GM23338 (cell line): ENCODE results near the gene UST. TPM values are rescaled to one million over a fixed set of nuclear protein-coding genes. Genes with fewer than 3 reads are reported as not detected.

Experiments
- ATAC-seq: fragments of 200-7000 bp; cut with Tn5 transposase; 3 replicates; pipeline ENCODE4 v1.9.1; 2020
- DNase-seq: peaks from one replicate; pipeline ENCODE4 v3.0.0-alpha.2; 2015; ENCODE audit warnings: low spot score
- H2AFZ ChIP-seq: fragments of 200-600 bp; sonication (generic); 2 replicates; pipeline ENCODE4 v1.8.0; 2016; ENCODE audit warnings: antibody characterized with exemption, mild to moderate bottlenecking, moderate library complexity
- H3F3A ChIP-seq: fragments of 200-600 bp; sonication (generic); replicated peaks from 2 replicates; pipeline ENCODE4 v1.8.0; 2017; ENCODE audit warnings: antibody characterized with exemption, mixed run types, low read depth
- H3K27ac ChIP-seq: fragments of 200-600 bp; sonication (generic); 2 replicates; pipeline ENCODE4 v1.6.1; 2016; ENCODE audit warnings: low read depth
- H3K27me3 ChIP-seq: fragments of 200-600 bp; sonication (generic); 2 replicates; pipeline ENCODE4 v1.8.0; 2016; ENCODE audit warnings: mild to moderate bottlenecking, mixed run types, moderate library complexity; ENCODE audit not compliant: insufficient read depth
- H3K36me3 ChIP-seq: fragments of 200-600 bp; sonication (generic); 2 replicates; pipeline ENCODE4 v1.8.0; 2016; ENCODE audit warnings: mild to moderate bottlenecking; ENCODE audit not compliant: insufficient read depth
- H3K4me1 ChIP-seq: fragments of 200-600 bp; sonication (generic); 2 replicates; pipeline ENCODE4 v1.8.0; 2016; ENCODE audit warnings: mild to moderate bottlenecking, moderate library complexity; ENCODE audit not compliant: insufficient read depth
- H3K4me2 ChIP-seq: fragments of 200-600 bp; sonication (generic); 2 replicates; pipeline ENCODE4 v1.7.1; 2017; ENCODE audit warnings: mixed run types
- H3K4me3 ChIP-seq: fragments of 200-600 bp; sonication (generic); 2 replicates; pipeline ENCODE4 v1.6.1; 2016; ENCODE audit warnings: mixed run types
- H3K79me2 ChIP-seq: fragments of 200-600 bp; sonication (generic); replicated peaks from 2 replicates; pipeline ENCODE4 v1.8.0; 2017; ENCODE audit warnings: mild to moderate bottlenecking; ENCODE audit not compliant: insufficient read depth
- H3K9me2 ChIP-seq: fragments of 200-600 bp; sonication (generic); 2 replicates; pipeline ENCODE4 v1.8.0; 2017; ENCODE audit not compliant: insufficient read depth
- H4K20me1 ChIP-seq: fragments of 200-600 bp; sonication (generic); replicated peaks from 2 replicates; pipeline ENCODE4 v1.8.0; 2017; ENCODE audit warnings: mild to moderate bottlenecking; ENCODE audit not compliant: insufficient read depth
- H3K27ac Mint-ChIP-seq: 2 replicates; pipeline ENCODE4 v1.8.0; 2020; ENCODE audit warnings: inconsistent platforms, mild to moderate bottlenecking, moderate library complexity, mixed read lengths
- H3K27me3 Mint-ChIP-seq: 3 replicates; pipeline ENCODE4 v1.8.0; 2022; ENCODE audit warnings: low read depth, mild to moderate bottlenecking, moderate library complexity, mixed read lengths, inconsistent platforms; ENCODE audit not compliant: insufficient read depth, poor library complexity
- H3K36me3 Mint-ChIP-seq: 3 replicates; pipeline ENCODE4 v1.8.0; 2021; ENCODE audit warnings: low read depth, mild to moderate bottlenecking, inconsistent platforms, moderate library complexity, mixed read lengths
- H3K4me1 Mint-ChIP-seq: 3 replicates; pipeline ENCODE4 v1.8.0; 2020; ENCODE audit warnings: mild to moderate bottlenecking, inconsistent platforms, mixed read lengths
- H3K4me3 Mint-ChIP-seq: 3 replicates; pipeline ENCODE4 v1.8.0; 2021; ENCODE audit warnings: moderate library complexity, mild to moderate bottlenecking, inconsistent platforms, mixed read lengths
- H3K9me3 Mint-ChIP-seq: 3 replicates; pipeline ENCODE4 v1.8.0; 2020; ENCODE audit warnings: moderate library complexity, mild to moderate bottlenecking, inconsistent platforms, mixed read lengths
- CREB1 ChIP-seq: fragments of 250-450 bp; sonication (Bioruptor Pico); IDR thresholded peaks from 2 replicates; pipeline ENCODE4 v1.5.0; 2020; ENCODE audit warnings: low read depth, mild to moderate bottlenecking, moderate library complexity
- EZH2 ChIP-seq: fragments of 200-600 bp; sonication (generic); IDR thresholded peaks from one replicate; pipeline ENCODE4 v1.8.0; 2017; ENCODE audit warnings: antibody characterized with exemption, mild to moderate bottlenecking, low read depth; ENCODE audit not compliant: unreplicated experiment
- EZH2phosphoT487 ChIP-seq: fragments of 200-600 bp; sonication (generic); IDR thresholded peaks from one replicate; pipeline ENCODE4 v1.8.1; 2018; ENCODE audit warnings: antibody characterized with exemption; ENCODE audit not compliant: unreplicated experiment
- JUNB ChIP-seq: IDR thresholded peaks from one replicate; pipeline ENCODE4 v1.6.1; 2016; ENCODE audit warnings: antibody characterized with exemption; ENCODE audit not compliant: unreplicated experiment
- NANOG ChIP-seq: IDR thresholded peaks from 2 replicates; pipeline ENCODE4 v1.6.1; 2016; ENCODE audit warnings: antibody characterized with exemption, borderline replicate concordance
- POLR2AphosphoS5 ChIP-seq: IDR thresholded peaks from 2 replicates; pipeline ENCODE4 v1.6.1; 2016; ENCODE audit warnings: antibody characterized with exemption, low read depth
- STAT1 ChIP-seq: IDR thresholded peaks from one replicate; pipeline ENCODE4 v1.6.1; 2016; ENCODE audit warnings: antibody characterized with exemption; ENCODE audit not compliant: unreplicated experiment
- ZNF114 ChIP-seq: fragments of 250-450 bp; sonication (Bioruptor Pico); IDR thresholded peaks from 2 replicates; pipeline ENCODE4 v1.5.0; 2020; ENCODE audit warnings: mild to moderate bottlenecking, moderate library complexity
- ZNF331 ChIP-seq: fragments of 250-450 bp; sonication (Bioruptor Pico); IDR thresholded peaks from 2 replicates; pipeline ENCODE4 v1.5.0; 2020; ENCODE audit warnings: low read depth, mild to moderate bottlenecking, moderate library complexity
- polyA plus RNA-seq: library from polyadenylated mRNA; unstranded; fragments of >200 nt; fragmentation: Nextera tagmentation; extraction: Ambion mirVana; gene quantifications from 2 replicates; pipeline ENCODE4 v1.2.1, GENCODE V29; 2016
- total RNA-seq: library from RNA; depleted of rRNA; stranded (reverse); fragments of >200 nt; shearing (Covaris generic); gene quantifications from 2 replicates; pipeline ENCODE4 v1.2.3, GENCODE V29; 2014
- TF ChIP-seq, protein P1 (sequence below): IDR thresholded peaks from 2 replicates; pipeline ENCODE4 v1.6.1; 2016; ENCODE audit warnings: antibody characterized with exemption
- TF ChIP-seq, protein P2 (sequence below), 2 experiments: fragments of 200-600 bp in 1 of 2; sonication (generic) in 1 of 2; conservative IDR thresholded peaks; 2 replicates each; pipeline versions ENCODE4 v1.5.1 to v1.6.1; 2016 to 2017; ENCODE audit warnings: antibody characterized with exemption in 2 of 2, low read depth in 2 of 2, mild to moderate bottlenecking in 2 of 2, moderate library complexity in 1 of 2
- TF ChIP-seq, protein P3 (sequence below): IDR thresholded peaks from one replicate; pipeline ENCODE4 v1.6.1; 2018; ENCODE audit warnings: antibody characterized with exemption; ENCODE audit not compliant: unreplicated experiment

The UST gene
- total and polyA plus RNA-seq, 2 experiments from 2014 or later: 12.6 to 33.0 TPM

DNA sequence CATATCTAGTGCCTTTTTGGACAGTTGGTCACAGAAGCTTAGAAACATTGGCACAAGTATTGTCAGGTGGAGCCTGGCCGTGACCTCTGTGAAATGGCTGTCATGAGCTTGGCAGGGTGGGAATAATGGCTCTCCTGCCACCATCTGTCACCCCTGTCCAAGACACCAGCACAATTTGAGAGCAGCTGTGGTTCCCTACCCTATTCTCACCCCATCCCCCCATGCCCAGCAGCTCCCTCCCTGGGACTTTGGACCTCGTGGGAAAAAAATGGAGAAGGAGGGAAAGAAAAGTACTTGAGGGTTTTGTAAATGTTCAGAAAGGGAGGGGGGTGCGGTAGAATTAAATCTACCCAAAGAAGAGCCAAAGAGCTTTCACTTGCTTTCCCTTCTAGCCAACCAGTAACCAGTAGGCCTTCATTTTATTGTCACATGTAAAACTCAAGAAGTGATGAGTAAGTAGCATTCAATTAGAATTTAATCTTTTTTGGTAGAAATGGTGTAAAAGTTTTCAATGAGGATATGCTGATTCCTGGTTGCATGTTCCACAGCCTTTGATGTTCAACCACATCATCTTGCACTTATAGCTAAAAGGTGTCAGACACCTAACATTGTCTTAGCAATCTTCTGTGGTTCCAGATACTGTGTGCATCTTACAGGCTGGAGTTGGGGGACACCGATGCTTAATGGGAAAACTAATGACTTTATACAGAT is 307.2 kb downstream of the UST start:
- no peak overlapping the region for H3K4me3 ChIP-seq
- TF ChIP-seq STAT1 (no peak), CREB1 (CRISPR knock-in tag) (no peak), NANOG (no peak), ZNF114 (CRISPR knock-in tag) (no peak), EZH2 (no peak), POLR2AphosphoS5 (no peak), JUNB (no peak)
- TF ChIP-seq, protein P1, sequence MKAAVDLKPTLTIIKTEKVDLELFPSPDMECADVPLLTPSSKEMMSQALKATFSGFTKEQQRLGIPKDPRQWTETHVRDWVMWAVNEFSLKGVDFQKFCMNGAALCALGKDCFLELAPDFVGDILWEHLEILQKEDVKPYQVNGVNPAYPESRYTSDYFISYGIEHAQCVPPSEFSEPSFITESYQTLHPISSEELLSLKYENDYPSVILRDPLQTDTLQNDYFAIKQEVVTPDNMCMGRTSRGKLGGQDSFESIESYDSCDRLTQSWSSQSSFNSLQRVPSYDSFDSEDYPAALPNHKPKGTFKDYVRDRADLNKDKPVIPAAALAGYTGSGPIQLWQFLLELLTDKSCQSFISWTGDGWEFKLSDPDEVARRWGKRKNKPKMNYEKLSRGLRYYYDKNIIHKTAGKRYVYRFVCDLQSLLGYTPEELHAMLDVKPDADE: no peak
- TF ChIP-seq, protein P2, sequence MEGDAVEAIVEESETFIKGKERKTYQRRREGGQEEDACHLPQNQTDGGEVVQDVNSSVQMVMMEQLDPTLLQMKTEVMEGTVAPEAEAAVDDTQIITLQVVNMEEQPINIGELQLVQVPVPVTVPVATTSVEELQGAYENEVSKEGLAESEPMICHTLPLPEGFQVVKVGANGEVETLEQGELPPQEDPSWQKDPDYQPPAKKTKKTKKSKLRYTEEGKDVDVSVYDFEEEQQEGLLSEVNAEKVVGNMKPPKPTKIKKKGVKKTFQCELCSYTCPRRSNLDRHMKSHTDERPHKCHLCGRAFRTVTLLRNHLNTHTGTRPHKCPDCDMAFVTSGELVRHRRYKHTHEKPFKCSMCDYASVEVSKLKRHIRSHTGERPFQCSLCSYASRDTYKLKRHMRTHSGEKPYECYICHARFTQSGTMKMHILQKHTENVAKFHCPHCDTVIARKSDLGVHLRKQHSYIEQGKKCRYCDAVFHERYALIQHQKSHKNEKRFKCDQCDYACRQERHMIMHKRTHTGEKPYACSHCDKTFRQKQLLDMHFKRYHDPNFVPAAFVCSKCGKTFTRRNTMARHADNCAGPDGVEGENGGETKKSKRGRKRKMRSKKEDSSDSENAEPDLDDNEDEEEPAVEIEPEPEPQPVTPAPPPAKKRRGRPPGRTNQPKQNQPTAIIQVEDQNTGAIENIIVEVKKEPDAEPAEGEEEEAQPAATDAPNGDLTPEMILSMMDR (conservative IDR thresholded peaks at IDR 0.05; ENCODE audit: low read depth in 2 of 2): no peak
- no peak overlapping the region for H2AFZ ChIP-seq
- peaks cover 39% of the 10 kb centered on the region for H3K4me1 Mint-ChIP-seq
- H3K9me3 Mint-ChIP-seq: no peaks in the 10 kb centered on the region
- DNase-seq (no peak), ATAC-seq (no peak)
- H3K4me1 ChIP-seq: peaks cover 11% of the 10 kb centered on the region; the same call in 1 of the 2 replicates
- H3K27me3 ChIP-seq: no peaks in the 10 kb centered on the region
- H3K27me3 Mint-ChIP-seq: peaks cover 2% of the 10 kb centered on the region
- H3K36me3 ChIP-seq: no peaks in the 10 kb centered on the region
- H3K36me3 Mint-ChIP-seq: 0 out of 3 replicates have a peak, but pooled peaks cover 5% of the 10 kb centered on the region
- no peaks in the 10 kb centered on the region for H4K20me1 ChIP-seq
- H3K4me3 Mint-ChIP-seq: no peak overlapping the region
- no peak overlapping the region for H3K27ac ChIP-seq
- H3F3A ChIP-seq: no peaks in the 10 kb centered on the region
- H3K27ac Mint-ChIP-seq: peak overlapping the region; percentile 1; the same call in 1 of the 2 replicates
- H3K4me2 ChIP-seq: no peak overlapping the region
- H3K79me2 ChIP-seq: no peaks in the 10 kb centered on the region
- no peaks in the 10 kb centered on the region for H3K9me2 ChIP-seq

DNA sequence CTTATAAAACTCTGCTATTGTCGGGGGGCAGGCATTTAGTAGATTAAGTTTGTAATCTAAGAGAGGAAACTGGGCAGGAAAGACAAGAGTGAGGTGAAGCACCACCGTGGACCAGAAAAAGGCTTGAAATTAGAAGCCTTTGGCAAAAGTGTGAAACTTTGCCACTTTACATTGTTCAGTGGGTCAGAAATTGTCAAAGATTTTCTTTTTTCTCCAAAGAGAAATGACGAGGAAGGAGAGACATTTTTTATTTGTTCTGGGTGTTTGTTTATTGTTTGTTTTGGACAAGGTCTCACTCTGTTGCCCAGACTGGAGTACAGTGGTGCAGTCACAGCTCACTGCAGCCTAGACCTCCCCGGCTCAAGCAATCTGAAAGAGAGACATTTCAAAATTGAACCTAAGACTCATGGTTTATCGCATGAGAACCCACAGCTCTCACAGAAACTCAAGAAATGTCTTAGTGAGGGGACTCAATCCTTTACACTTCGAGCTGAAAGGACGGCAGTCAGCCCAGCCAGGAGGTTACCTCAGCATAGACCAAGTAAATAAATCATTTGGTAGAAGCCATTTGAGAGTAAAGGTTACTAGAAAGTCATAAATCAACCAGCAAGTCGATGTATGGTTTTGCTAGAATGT is 307.8 kb downstream of the UST start:
- no peaks in the 10 kb centered on the region for H4K20me1 ChIP-seq
- Mint-ChIP-seq H3K27ac (peak overlapping the region; percentile 23; the same call in 1 of the 2 replicates), H3K9me3 (no peaks in the 10 kb centered on the region), H3K36me3 (0 out of 3 replicates have a peak, but pooled peaks cover 5% of the 10 kb centered on the region), H3K4me3 (no peak overlapping the region), H3K27me3 (peaks cover 4% of the 10 kb centered on the region), H3K4me1 (peaks cover 46% of the 10 kb centered on the region)
- no peaks in the 10 kb centered on the region for H3K79me2 ChIP-seq
- no peak overlapping the region for H3K27ac ChIP-seq
- ATAC-seq: no peak
- no peak overlapping the region for H3K4me2 ChIP-seq
- H3K4me3 ChIP-seq: no peak overlapping the region
- peaks cover 11% of the 10 kb centered on the region; the same call in 1 of the 2 replicates for H3K4me1 ChIP-seq
- no peak overlapping the region for H2AFZ ChIP-seq
- DNase-seq: no peak
- H3K9me2 ChIP-seq: no peaks in the 10 kb centered on the region
- H3K36me3 ChIP-seq: no peaks in the 10 kb centered on the region
- no peaks in the 10 kb centered on the region for H3K27me3 ChIP-seq
- H3F3A ChIP-seq: no peaks in the 10 kb centered on the region
- TF ChIP-seq EZH2: no peak
- TF ChIP-seq, protein P1: no peak
- TF ChIP-seq POLR2AphosphoS5: no peak
- TF ChIP-seq EZH2phosphoT487: no peak
- TF ChIP-seq CREB1 (CRISPR knock-in tag): no peak
- TF ChIP-seq NANOG: no peak
- no peak for TF ChIP-seq JUNB
- TF ChIP-seq STAT1: no peak
- TF ChIP-seq, protein P3, sequence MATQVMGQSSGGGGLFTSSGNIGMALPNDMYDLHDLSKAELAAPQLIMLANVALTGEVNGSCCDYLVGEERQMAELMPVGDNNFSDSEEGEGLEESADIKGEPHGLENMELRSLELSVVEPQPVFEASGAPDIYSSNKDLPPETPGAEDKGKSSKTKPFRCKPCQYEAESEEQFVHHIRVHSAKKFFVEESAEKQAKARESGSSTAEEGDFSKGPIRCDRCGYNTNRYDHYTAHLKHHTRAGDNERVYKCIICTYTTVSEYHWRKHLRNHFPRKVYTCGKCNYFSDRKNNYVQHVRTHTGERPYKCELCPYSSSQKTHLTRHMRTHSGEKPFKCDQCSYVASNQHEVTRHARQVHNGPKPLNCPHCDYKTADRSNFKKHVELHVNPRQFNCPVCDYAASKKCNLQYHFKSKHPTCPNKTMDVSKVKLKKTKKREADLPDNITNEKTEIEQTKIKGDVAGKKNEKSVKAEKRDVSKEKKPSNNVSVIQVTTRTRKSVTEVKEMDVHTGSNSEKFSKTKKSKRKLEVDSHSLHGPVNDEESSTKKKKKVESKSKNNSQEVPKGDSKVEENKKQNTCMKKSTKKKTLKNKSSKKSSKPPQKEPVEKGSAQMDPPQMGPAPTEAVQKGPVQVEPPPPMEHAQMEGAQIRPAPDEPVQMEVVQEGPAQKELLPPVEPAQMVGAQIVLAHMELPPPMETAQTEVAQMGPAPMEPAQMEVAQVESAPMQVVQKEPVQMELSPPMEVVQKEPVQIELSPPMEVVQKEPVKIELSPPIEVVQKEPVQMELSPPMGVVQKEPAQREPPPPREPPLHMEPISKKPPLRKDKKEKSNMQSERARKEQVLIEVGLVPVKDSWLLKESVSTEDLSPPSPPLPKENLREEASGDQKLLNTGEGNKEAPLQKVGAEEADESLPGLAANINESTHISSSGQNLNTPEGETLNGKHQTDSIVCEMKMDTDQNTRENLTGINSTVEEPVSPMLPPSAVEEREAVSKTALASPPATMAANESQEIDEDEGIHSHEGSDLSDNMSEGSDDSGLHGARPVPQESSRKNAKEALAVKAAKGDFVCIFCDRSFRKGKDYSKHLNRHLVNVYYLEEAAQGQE: no peak
- no peak for TF ChIP-seq ZNF331 (CRISPR knock-in tag)
